HAP-1 (cell line): ENCODE data around the gene MAB21L3.

Experiments
- DNase-seq, 2 experiments: peaks; one replicate each; pipeline ENCODE4 v3.0.0-alpha.2; 2016 to 2020; ENCODE audit warnings: low spot score in 2 of 2
- H3K27me3 ChIP-seq: fragments of 250-450 bp; sonication (Bioruptor Pico); 2 replicates; pipeline ENCODE4 v1.5.1; 2020; ENCODE audit warnings: low read depth, mild to moderate bottlenecking, moderate library complexity
- H3K36me3 ChIP-seq: fragments of 250-450 bp; sonication (Bioruptor Pico); replicated peaks from 2 replicates; pipeline ENCODE4 v1.5.1; 2020; ENCODE audit warnings: mild to moderate bottlenecking
- H3K4me1 ChIP-seq: fragments of 250-450 bp; sonication (Bioruptor Pico); 2 replicates; pipeline ENCODE4 v1.5.1; 2020; ENCODE audit warnings: mild to moderate bottlenecking
- H3K4me3 ChIP-seq: fragments of 250-450 bp; sonication (Bioruptor Pico); 2 replicates; pipeline ENCODE4 v1.5.1; 2020; ENCODE audit warnings: mild to moderate bottlenecking, moderate library complexity
- H3K9me3 ChIP-seq: fragments of 250-450 bp; sonication (Bioruptor Pico); 2 replicates; pipeline ENCODE4 v1.5.1; 2020; ENCODE audit warnings: mild to moderate bottlenecking, moderate library complexity
- in situ Hi-C: fragments of 300-500 bp; cut with MboI; formaldehyde crosslinking; loops from 3 replicates; pipeline ENCODE4 v1.14.3; 2020; ENCODE audit warnings: low sequenced_read_pairs, inconsistent platforms, mixed read lengths

The MAB21L3 gene

GRCh38 chr1:116110567-116111523, at the start of gene MAB21L3:
Gene MAB21L3 (plus strand): TSS chr1:116111399. CDS start chr1:116112616, 1,217 bp downstream.
- no peaks in the 10 kb centered on the region for H3K4me1 ChIP-seq
- no peaks in the 10 kb centered on the region for H3K36me3 ChIP-seq
- H3K4me3 ChIP-seq: no peak within 1 kb of the TSS
- DNase-seq: no peak
- H3K9me3 ChIP-seq: no peaks in the 10 kb centered on the region
- no peaks in the 10 kb centered on the region for H3K27me3 ChIP-seq
- in situ Hi-C loops: no loop called here

- DNase-seq: no peak
- in situ Hi-C loops: no loop called here
- no peak overlapping the region for H3K4me3 ChIP-seq
- no peaks in the 10 kb centered on the region for H3K9me3 ChIP-seq
- no peaks in the 10 kb centered on the region for H3K4me1 ChIP-seq
- peaks cover 9% of the 10 kb centered on the region; the same call in 1 of the 2 replicates for H3K36me3 ChIP-seq
- no peaks in the 10 kb centered on the region for H3K27me3 ChIP-seq
Observed at GRCh38 chr1:116062201-116062600, 49.0 kb upstream of the MAB21L3 start.

- no peak overlapping the region for H3K4me3 ChIP-seq
- peaks cover 17% of the 10 kb centered on the region for H3K36me3 ChIP-seq
- H3K9me3 ChIP-seq: no peaks in the 10 kb centered on the region
- no peaks in the 10 kb centered on the region for H3K27me3 ChIP-seq
- DNase-seq: no peak
- in situ Hi-C loops: no loop called here
- H3K4me1 ChIP-seq: no peaks in the 10 kb centered on the region
Observed at GRCh38 chr1:116064616-116065015, 46.6 kb upstream of the MAB21L3 start.

- no peak for DNase-seq
- Histone ChIP-seq H3K4me3 (no peak overlapping the region), H3K4me1 (no peaks in the 10 kb centered on the region), H3K36me3 (peaks cover 17% of the 10 kb centered on the region), H3K9me3 (no peaks in the 10 kb centered on the region), H3K27me3 (no peaks in the 10 kb centered on the region)
- in situ Hi-C loops: no loop called here
Observed at GRCh38 chr1:116066868-116067565, 44.2 kb upstream of the MAB21L3 start.

- DNase-seq: no peak
Observed at GRCh38 chr1:116067566-116067890, 43.7 kb upstream of the MAB21L3 start.

GRCh38 chr1:116075575-116075974, 35.6 kb upstream of the MAB21L3 start:
- in situ Hi-C loops: no loop called here
- H3K4me1 ChIP-seq: no peaks in the 10 kb centered on the region
- no peaks in the 10 kb centered on the region for H3K9me3 ChIP-seq
- no peaks in the 10 kb centered on the region for H3K36me3 ChIP-seq
- H3K27me3 ChIP-seq: no peaks in the 10 kb centered on the region
- H3K4me3 ChIP-seq: no peak overlapping the region
- no peak for DNase-seq

More at GRCh38 chr1:116067566-116067890, 43.7 kb upstream of the MAB21L3 start:
- Histone ChIP-seq H3K4me1 (no peaks in the 10 kb centered on the region), H3K4me3 (no peak overlapping the region), H3K9me3 (no peaks in the 10 kb centered on the region), H3K27me3 (no peaks in the 10 kb centered on the region), H3K36me3 (peaks cover 17% of the 10 kb centered on the region)
- in situ Hi-C loops: no loop called here

- no peak for DNase-seq
- H3K36me3 ChIP-seq: no peaks in the 10 kb centered on the region
- H3K4me3 ChIP-seq: no peak overlapping the region
- no peaks in the 10 kb centered on the region for H3K27me3 ChIP-seq
- in situ Hi-C loops: no loop called here
- H3K4me1 ChIP-seq: no peaks in the 10 kb centered on the region
- no peaks in the 10 kb centered on the region for H3K9me3 ChIP-seq
Observed at GRCh38 chr1:116075990-116076389, 35.2 kb upstream of the MAB21L3 start.

GRCh38 chr1:116076831-116077230, 34.4 kb upstream of the MAB21L3 start:
- in situ Hi-C loops: no loop called here
- no peaks in the 10 kb centered on the region for H3K27me3 ChIP-seq
- no peaks in the 10 kb centered on the region for H3K4me1 ChIP-seq
- H3K36me3 ChIP-seq: no peaks in the 10 kb centered on the region
- no peak overlapping the region for H3K4me3 ChIP-seq
- no peaks in the 10 kb centered on the region for H3K9me3 ChIP-seq
- peak in 1 of 2 experiments; percentile 10 for DNase-seq

- Histone ChIP-seq H3K9me3 (no peaks in the 10 kb centered on the region; the same call in 1 of the 2 replicates), H3K36me3 (no peaks in the 10 kb centered on the region), H3K4me3 (no peak overlapping the region), H3K4me1 (no peaks in the 10 kb centered on the region), H3K27me3 (no peaks in the 10 kb centered on the region)
- DNase-seq: no peak
- in situ Hi-C loops: no loop called here
Observed at GRCh38 chr1:116078699-116079223, 32.4 kb upstream of the MAB21L3 start.

- DNase-seq: no peak
- Histone ChIP-seq H3K9me3 (no peaks in the 10 kb centered on the region; the same call in 1 of the 2 replicates), H3K4me3 (no peak overlapping the region), H3K36me3 (no peaks in the 10 kb centered on the region), H3K27me3 (no peaks in the 10 kb centered on the region), H3K4me1 (no peaks in the 10 kb centered on the region)
- in situ Hi-C loops: no loop called here
Observed at GRCh38 chr1:116087628-116088027, 23.6 kb upstream of the MAB21L3 start.

- H3K4me1 ChIP-seq: no peaks in the 10 kb centered on the region
- no peaks in the 10 kb centered on the region for H3K9me3 ChIP-seq
- H3K36me3 ChIP-seq: no peaks in the 10 kb centered on the region
- in situ Hi-C loops: no loop called here
- H3K4me3 ChIP-seq: no peak overlapping the region
- no peaks in the 10 kb centered on the region for H3K27me3 ChIP-seq
- no peak for DNase-seq
Observed at GRCh38 chr1:116089870-116090269, 21.3 kb upstream of the MAB21L3 start.

- Histone ChIP-seq H3K36me3 (no peaks in the 10 kb centered on the region), H3K4me1 (no peaks in the 10 kb centered on the region), H3K9me3 (no peaks in the 10 kb centered on the region; the same call in 1 of the 2 replicates), H3K4me3 (no peak overlapping the region), H3K27me3 (no peaks in the 10 kb centered on the region)
- no peak for DNase-seq
- in situ Hi-C loops: no loop called here
Observed at GRCh38 chr1:116091083-116091482, 20.1 kb upstream of the MAB21L3 start.

GRCh38 chr1:116092752-116093489, 18.3 kb upstream of the MAB21L3 start:
- Histone ChIP-seq H3K36me3 (no peaks in the 10 kb centered on the region), H3K4me1 (no peaks in the 10 kb centered on the region)
- in situ Hi-C loops: no loop called here

More at GRCh38 chr1:116092752-116093489, 18.3 kb upstream of the MAB21L3 start:
- Histone ChIP-seq H3K4me3 (no peak overlapping the region), H3K9me3 (no peaks in the 10 kb centered on the region; the same call in 1 of the 2 replicates), H3K27me3 (no peaks in the 10 kb centered on the region)
- DNase-seq: no peak
